Erythroblast (primary cell): Measurements from ENCODE around the gene TP53I13.

Experiments used
- GATA1 ChIP-seq: IDR thresholded peaks from 2 replicates; pipeline ENCODE4 v1.6.1; 2011; ENCODE audit warnings: low read depth, mild to moderate bottlenecking, control low read depth, low read length, moderate library complexity
- POLR2A ChIP-seq: IDR thresholded peaks from 2 replicates; pipeline ENCODE4 v1.6.1; 2011; ENCODE audit warnings: mild to moderate bottlenecking, low read length

DNA sequence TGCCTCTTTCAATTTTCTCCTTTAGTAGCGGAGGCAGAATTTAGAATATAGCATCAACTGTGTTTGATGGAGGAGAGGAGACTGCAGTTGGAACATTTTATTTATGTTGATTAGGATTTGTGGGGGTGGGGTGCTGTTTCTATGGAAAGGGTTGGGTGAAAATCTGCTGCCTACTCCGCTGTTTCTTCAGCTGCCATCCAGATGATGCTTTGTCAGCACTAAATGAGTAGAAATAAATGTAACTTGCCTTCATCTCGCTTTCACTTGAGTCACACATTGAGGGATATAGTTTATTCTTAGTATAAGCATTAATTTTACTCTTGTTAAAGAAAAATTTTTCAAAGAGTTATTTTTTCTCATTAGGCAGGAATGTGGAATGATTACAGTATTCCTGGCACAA is 43.8 kb upstream of the TP53I13 start:
- no peak for TF ChIP-seq POLR2A
- no peak for TF ChIP-seq GATA1
